CD14-positive monocyte (primary cell): ENCODE data around the gene ROR1. TPM values are rescaled to one million over a fixed set of nuclear protein-coding genes. Genes with fewer than 3 reads are reported as not detected.

Source experiments
- DNase-seq, 3 donors: peaks; one replicate each; pipeline ENCODE4 v3.0.0-alpha.2; 2011 to 2022
- H2AFZ ChIP-seq: 2 replicates; pipeline ENCODE4 v1.6.0; 2012; ENCODE audit warnings: mild to moderate bottlenecking, low read depth, low read length, inconsistent platforms; ENCODE audit not compliant: insufficient read depth, poor library complexity, severe bottlenecking
- H3K27ac ChIP-seq, 2 donors: 1 replicate in 1 of 2; 2 replicates in 1 of 2; pipeline ENCODE4 v1.5.1; 2012 to 2013; ENCODE audit warnings: low read length in 2 of 2, control low read depth in 1 of 2, inconsistent platforms in 1 of 2, low read depth in 1 of 2, mild to moderate bottlenecking in 1 of 2
- H3K27me3 ChIP-seq, 2 donors: one replicate each; pipeline versions ENCODE4 v1.6.0 to v1.6.1; 2011 to 2013; ENCODE audit warnings: low read length in 2 of 2; ENCODE audit not compliant: control insufficient read depth in 2 of 2, insufficient read depth in 2 of 2
- H3K36me3 ChIP-seq, 2 donors: replicated peaks in 1 of 2; 1 replicate in 1 of 2; 2 replicates in 1 of 2; pipeline versions ENCODE4 v1.5.1 to v1.6.1; 2012 to 2013; ENCODE audit warnings: low read length in 2 of 2, control low read depth in 1 of 2, inconsistent platforms in 1 of 2, mild to moderate bottlenecking in 1 of 2; ENCODE audit not compliant: insufficient read depth in 2 of 2, control insufficient read depth in 1 of 2
- H3K4me1 ChIP-seq, 2 donors: 1 replicate in 1 of 2; 2 replicates in 1 of 2; pipeline versions ENCODE4 v1.5.1 to v1.6.1; 2012 to 2013; ENCODE audit warnings: low read length in 2 of 2, control low read depth in 1 of 2, inconsistent platforms in 1 of 2, mild to moderate bottlenecking in 1 of 2, moderate library complexity in 1 of 2; ENCODE audit not compliant: insufficient read depth in 2 of 2, control insufficient read depth in 1 of 2
- H3K4me2 ChIP-seq: replicated peaks from 2 replicates; pipeline ENCODE3; 2012; ENCODE audit warnings: low read length, moderate library complexity, mild to moderate bottlenecking; ENCODE audit not compliant: poor library complexity, severe bottlenecking; ENCODE audit errors: extremely low read depth
- H3K4me3 ChIP-seq, 3 experiments: fragments of 200-600 bp in 1 of 3; sonication (generic) in 1 of 3; replicated peaks in 1 of 3; 1 replicate in 2 of 3; 2 replicates in 1 of 3; pipeline ENCODE4 v1.5.1; 2011 to 2013; ENCODE audit warnings: low read length in 3 of 3, mild to moderate bottlenecking in 3 of 3, control low read depth in 2 of 3, low read depth in 2 of 3, inconsistent platforms in 1 of 3, moderate library complexity in 1 of 3
- H3K79me2 ChIP-seq: 2 replicates; pipeline ENCODE4 v1.6.0; 2012; ENCODE audit warnings: mild to moderate bottlenecking, control low read depth, inconsistent platforms, low read length, moderate library complexity; ENCODE audit not compliant: insufficient read depth
- H3K9ac ChIP-seq: 2 replicates; pipeline ENCODE4 v1.6.0; 2017; ENCODE audit warnings: low read length, mild to moderate bottlenecking; ENCODE audit not compliant: insufficient read depth, poor library complexity, severe bottlenecking
- H3K9me3 ChIP-seq, 2 donors: replicated peaks in 1 of 2; 1 replicate in 1 of 2; 2 replicates in 1 of 2; pipeline versions ENCODE4 v1.5.1 to v1.6.1; 2012 to 2013; ENCODE audit warnings: low read length in 2 of 2, control low read depth in 1 of 2; ENCODE audit not compliant: control insufficient read depth in 1 of 2, insufficient read depth in 1 of 2
- H4K20me1 ChIP-seq: 2 replicates; pipeline ENCODE4 v1.6.0; 2012; ENCODE audit warnings: mild to moderate bottlenecking, low read length, control low read depth, moderate library complexity; ENCODE audit not compliant: insufficient read depth
- H3K27ac Mint-ChIP-seq, 7 donors: one replicate each; pipeline ENCODE4 v1.8.0; 2020; ENCODE audit warnings: mild to moderate bottlenecking in 7 of 7, mixed read lengths in 7 of 7, moderate library complexity in 6 of 7, inconsistent platforms in 2 of 7
- H3K27me3 Mint-ChIP-seq, 3 donors: one replicate each; pipeline ENCODE4 v1.8.0; 2021 to 2022; ENCODE audit warnings: low read depth in 3 of 3, mild to moderate bottlenecking in 3 of 3, mixed read lengths in 3 of 3, moderate library complexity in 3 of 3, inconsistent platforms in 1 of 3
- H3K36me3 Mint-ChIP-seq, 2 donors: one replicate each; pipeline ENCODE4 v1.8.0; 2020; ENCODE audit warnings: mixed read lengths in 2 of 2, inconsistent platforms in 1 of 2, mild to moderate bottlenecking in 1 of 2
- H3K4me1 Mint-ChIP-seq: one replicate; pipeline ENCODE4 v1.8.0; 2020; ENCODE audit warnings: mild to moderate bottlenecking, mixed read lengths
- H3K4me3 Mint-ChIP-seq, 2 donors: one replicate each; pipeline ENCODE4 v1.8.0; 2020; ENCODE audit warnings: mild to moderate bottlenecking in 2 of 2, mixed read lengths in 2 of 2, moderate library complexity in 1 of 2
- H3K9me3 Mint-ChIP-seq, 7 donors: one replicate each; pipeline ENCODE4 v1.8.0; 2020 to 2022; ENCODE audit warnings: mixed read lengths in 7 of 7, mild to moderate bottlenecking in 6 of 7, moderate library complexity in 6 of 7, inconsistent platforms in 2 of 7
- WGBS: methylation state at CpG from one replicate; pipeline ENCODE4 v1.1.5; 2013; ENCODE audit warnings: missing lambda C conversion rate; ENCODE audit not compliant: insufficient coverage; 5-methylcytosine and 5-hydroxymethylcytosine counted together
- intact Hi-C, 2 donors: fragments of 100-400 bp; cut with micrococcal nuclease; formaldehyde crosslinking; loops; one replicate each; pipeline versions ENCODE4 v1.15.0 to v1.15.1; 2023
- polyA plus RNA-seq, 3 donors: library from polyadenylated mRNA; depleted of rRNA in 1 of 3; unstranded in 2 of 3; stranded (reverse) in 1 of 3; fragments of 300-500 nt in 2 of 3; fragments of >200 nt in 1 of 3; fragmentation: Illumina TruSeq in 2 of 3; gene quantifications; 1 replicate in 2 of 3; 2 replicates in 1 of 3; pipeline ENCODE4 v1.2.3, GENCODE V29; 2012 to 2021
- TF ChIP-seq, protein P1 (sequence below): fragments of 200-600 bp; IDR thresholded peaks from one replicate; pipeline ENCODE4 v1.8.0; 2022; ENCODE audit warnings: antibody characterized with exemption, mild to moderate bottlenecking

Gene ROR1
- polyA plus RNA-seq, 3 donors, result not detected

- no peak for DNase-seq
- no peak overlapping the region for H3K4me2 ChIP-seq
- Mint-ChIP-seq H3K36me3 (no peaks in the 10 kb centered on the region), H3K4me3 (no peak overlapping the region), H3K4me1 (no peaks in the 10 kb centered on the region), H3K27me3 (peaks cover 0 to 7% (median 1%) of the 10 kb centered on the region in 3 donors), H3K9me3 (peaks cover 0 to 3% (median 0%) of the 10 kb centered on the region in 7 donors), H3K27ac (no peak overlapping the region)
- TF ChIP-seq, protein P1, sequence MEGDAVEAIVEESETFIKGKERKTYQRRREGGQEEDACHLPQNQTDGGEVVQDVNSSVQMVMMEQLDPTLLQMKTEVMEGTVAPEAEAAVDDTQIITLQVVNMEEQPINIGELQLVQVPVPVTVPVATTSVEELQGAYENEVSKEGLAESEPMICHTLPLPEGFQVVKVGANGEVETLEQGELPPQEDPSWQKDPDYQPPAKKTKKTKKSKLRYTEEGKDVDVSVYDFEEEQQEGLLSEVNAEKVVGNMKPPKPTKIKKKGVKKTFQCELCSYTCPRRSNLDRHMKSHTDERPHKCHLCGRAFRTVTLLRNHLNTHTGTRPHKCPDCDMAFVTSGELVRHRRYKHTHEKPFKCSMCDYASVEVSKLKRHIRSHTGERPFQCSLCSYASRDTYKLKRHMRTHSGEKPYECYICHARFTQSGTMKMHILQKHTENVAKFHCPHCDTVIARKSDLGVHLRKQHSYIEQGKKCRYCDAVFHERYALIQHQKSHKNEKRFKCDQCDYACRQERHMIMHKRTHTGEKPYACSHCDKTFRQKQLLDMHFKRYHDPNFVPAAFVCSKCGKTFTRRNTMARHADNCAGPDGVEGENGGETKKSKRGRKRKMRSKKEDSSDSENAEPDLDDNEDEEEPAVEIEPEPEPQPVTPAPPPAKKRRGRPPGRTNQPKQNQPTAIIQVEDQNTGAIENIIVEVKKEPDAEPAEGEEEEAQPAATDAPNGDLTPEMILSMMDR, result no peak
- no peak overlapping the region for H3K9ac ChIP-seq
- no peaks in the 10 kb centered on the region for H3K9me3 ChIP-seq
- no peak overlapping the region for H3K4me3 ChIP-seq
- H3K4me1 ChIP-seq, result no peaks in the 10 kb centered on the region
- no peaks in the 10 kb centered on the region for H3K36me3 ChIP-seq
- no peaks in the 10 kb centered on the region for H4K20me1 ChIP-seq
- intact Hi-C loops, result no loop called here
- no peaks in the 10 kb centered on the region for H3K79me2 ChIP-seq
- no peaks in the 10 kb centered on the region for H3K27me3 ChIP-seq
- 100% methylated on average over 3 of the region's 4 CpGs for WGBS
- H3K27ac ChIP-seq, result no peak overlapping the region
- H2AFZ ChIP-seq, result no peak overlapping the region
Measured at GRCh38 chr1:64163431-64163830, 389.6 kb downstream of the ROR1 start.

DNA sequence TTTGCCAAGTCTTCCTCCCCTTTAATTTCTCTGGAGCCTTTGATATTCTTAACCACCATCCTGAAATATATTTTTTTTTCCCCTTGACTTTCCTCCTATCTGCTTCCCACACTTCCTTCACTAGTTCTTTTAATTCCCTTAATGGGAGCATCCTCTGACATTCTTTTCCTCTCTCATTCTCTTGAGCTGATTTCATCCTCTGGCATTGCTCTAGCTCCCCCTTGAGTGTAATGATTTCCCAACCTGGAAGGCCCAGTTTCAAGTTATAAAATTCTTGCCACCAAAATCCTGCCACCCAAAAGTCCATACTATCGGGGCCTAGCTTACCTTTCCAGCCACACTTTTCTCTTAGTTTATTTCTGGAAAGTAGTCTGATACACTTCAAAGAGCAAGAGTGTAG is 390.2 kb downstream of the ROR1 start:
- no peak overlapping the region for H3K9ac ChIP-seq
- H3K4me2 ChIP-seq, result no peak overlapping the region
- intact Hi-C loops, result no loop called here
- H4K20me1 ChIP-seq, result no peaks in the 10 kb centered on the region
- Mint-ChIP-seq H3K4me3 (no peak overlapping the region), H3K27ac (no peak overlapping the region), H3K36me3 (no peaks in the 10 kb centered on the region), H3K9me3 (peaks cover 0 to 5% (median 0%) of the 10 kb centered on the region in 7 donors), H3K27me3 (peaks cover 0 to 5% (median 1%) of the 10 kb centered on the region in 3 donors), H3K4me1 (no peaks in the 10 kb centered on the region)
- H3K36me3 ChIP-seq, result no peaks in the 10 kb centered on the region
- TF ChIP-seq, protein P1, result no peak
- no peaks in the 10 kb centered on the region for H3K9me3 ChIP-seq
- H3K27ac ChIP-seq, result no peak overlapping the region
- H3K27me3 ChIP-seq, result no peaks in the 10 kb centered on the region
- no peak overlapping the region for H3K4me3 ChIP-seq
- no CpG with 5 or more reads among the region's 1 CpG for WGBS
- no peak overlapping the region for H2AFZ ChIP-seq
- DNase-seq, result no peak
- H3K79me2 ChIP-seq, result no peaks in the 10 kb centered on the region
- H3K4me1 ChIP-seq, result no peaks in the 10 kb centered on the region
